HG02973 (cell line): ENCODE data around the gene PPP1R9B.

Experiments
- ATAC-seq: cut with Tn5 transposase; IDR thresholded peaks from one replicate; pipeline ENCODE4 v1.9.1; 2021; ENCODE audit warnings: moderate library complexity; ENCODE audit not compliant: unreplicated experiment

Gene PPP1R9B

GRCh38 chr17:50173335-50173941, 23.0 kb upstream of the PPP1R9B start:
- no peak for ATAC-seq

- no peak for ATAC-seq
Measured at GRCh38 chr17:50172936-50173334, 22.5 kb upstream of the PPP1R9B start.

GRCh38 chr17:50172130-50172529, 21.7 kb upstream of the PPP1R9B start:
- ATAC-seq = no peak

GRCh38 chr17:50171371-50172071, 21.0 kb upstream of the PPP1R9B start:
- ATAC-seq = no peak

- ATAC-seq = peak; percentile 51
Measured at GRCh38 chr17:50170662-50171370, 20.3 kb upstream of the PPP1R9B start.

- no peak for ATAC-seq
Measured at GRCh38 chr17:50169881-50170459, 19.5 kb upstream of the PPP1R9B start.

- ATAC-seq = no peak
Measured at GRCh38 chr17:50169121-50169764, 18.8 kb upstream of the PPP1R9B start.

- no peak for ATAC-seq
Measured at GRCh38 chr17:50168319-50168718, 17.8 kb upstream of the PPP1R9B start.

- ATAC-seq = no peak
Measured at GRCh38 chr17:50167371-50167770, 16.9 kb upstream of the PPP1R9B start.

GRCh38 chr17:50166518-50167181, 16.2 kb upstream of the PPP1R9B start:
- no peak for ATAC-seq

- ATAC-seq = no peak
Measured at GRCh38 chr17:50165867-50166517, 15.5 kb upstream of the PPP1R9B start, which contains the start of gene SGCA. Gene SGCA (plus strand): TSS chr17:50166005. CDS start chr17:50166041, 36 bp downstream.

GRCh38 chr17:50165466-50165865, 15.0 kb upstream of the PPP1R9B start:
- ATAC-seq = no peak

GRCh38 chr17:50165066-50165465, 14.6 kb upstream of the PPP1R9B start:
- ATAC-seq = no peak

GRCh38 chr17:50164697-50164988, 14.2 kb upstream of the PPP1R9B start:
- no peak for ATAC-seq

GRCh38 chr17:50163843-50164696, 13.6 kb upstream of the PPP1R9B start:
- no peak for ATAC-seq

- ATAC-seq = no peak
Measured at GRCh38 chr17:50162466-50163254, 12.2 kb upstream of the PPP1R9B start.

- ATAC-seq = no peak
Measured at GRCh38 chr17:50161911-50162288, 11.4 kb upstream of the PPP1R9B start.

GRCh38 chr17:50161023-50161910, 10.8 kb upstream of the PPP1R9B start:
- ATAC-seq = peak; percentile 76
